ENCODE data around the gene NPAS1. TPM values are rescaled to one million over a fixed set of nuclear protein-coding genes. Genes with fewer than 3 reads are reported as not detected.

NPAS1 gene
- total and polyA plus RNA-seq, 2 of the 8 experiments (the other 6 are each of a cell fraction or from before 2014, with no cell fraction given), result 9.9 to 13.9 TPM

DNA sequence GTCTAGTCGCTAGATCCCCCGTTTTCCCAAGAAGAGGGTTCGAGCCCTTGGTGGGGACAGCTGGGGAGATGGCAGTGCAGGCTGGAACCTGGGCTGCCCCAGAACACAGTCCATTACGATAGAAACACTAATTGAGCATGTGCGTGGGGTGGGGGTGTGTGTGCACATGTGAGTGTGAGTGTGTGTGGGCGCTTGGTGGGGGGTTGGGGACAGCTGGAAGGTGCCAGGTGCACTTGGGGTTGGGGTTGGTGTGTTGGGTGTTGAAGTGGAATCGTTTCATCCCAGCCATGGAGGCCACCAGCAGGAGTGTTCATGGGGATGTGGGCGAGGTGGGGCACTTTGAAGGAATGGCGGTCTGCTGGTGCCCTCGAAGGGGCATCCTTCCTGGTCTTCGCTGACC, 18.1 kb upstream of the NPAS1 start:
- no peaks in the 10 kb centered on the region for H3K27me3 ChIP-seq (replicated peaks in 1 of 4; ENCODE audit: control insufficient read depth in 3 of 4, extremely low read depth in 1 of 4, insufficient read depth in 3 of 4, low read length in 3 of 4)
- no peaks in the 10 kb centered on the region for H3K9me3 ChIP-seq (ENCODE audit: insufficient read depth in 2 of 2, low read depth in 1 of 2, low read length in 1 of 2)
- no peak overlapping the region for H3K4me2 ChIP-seq (ENCODE audit: insufficient read depth in 1 of 2, low read depth in 2 of 2, low read length in 2 of 2)
- peaks cover 0 to 8% of the 10 kb centered on the region in 2 experiments for H4K20me1 ChIP-seq (replicated peaks in 1 of 2; ENCODE audit: control insufficient read depth in 1 of 2, insufficient read depth in 2 of 2, low read length in 2 of 2)
- H3K23ac ChIP-seq (ENCODE audit: insufficient read length), result no peak overlapping the region
- H3K36me3 ChIP-seq (ENCODE audit: control insufficient read depth in 2 of 4, insufficient read depth in 4 of 4, low read length in 3 of 4), result peaks cover 2 to 22% (median 14%) of the 10 kb centered on the region in 4 experiments; a peak in 6 of 8 replicates
- H3K4ac ChIP-seq (replicated peaks; ENCODE audit: insufficient read length, low read depth, low read length), result no peak overlapping the region
- WGBS, 2 experiments (ENCODE audit: extremely low coverage in 1 of 2, insufficient coverage in 1 of 2, insufficient read length in 1 of 2, insufficient replicate concordance in 2 of 2, low coverage in 1 of 2, low lambda C conversion rate in 2 of 2, missing lambda C conversion rate in 1 of 2), result 90% methylated on average over 11 of the region's 11 CpGs; no CpG with 5 or more reads in 1 of the 2 experiments
- CTCF ChIA-PET (ENCODE audit: partially characterized antibody), result interaction anchor here (1.2 to 6.1 kb wide), 12 partner anchors 10 to 154 kb away, joined by 3 to 43 read pairs (median 4); partner anchors contain the start of gene NPAS1
- TF ChIP-seq CBX8 (IDR thresholded peaks at IDR 0.05; ENCODE audit: borderline replicate concordance, low read depth, low read length) (no peak), CHD2 (IDR thresholded peaks at IDR 0.05; ENCODE audit: low read length) (no peak), CTBP2 (IDR thresholded peaks at IDR 0.05; ENCODE audit: borderline replicate concordance, insufficient read depth, insufficient read length, low read length) (no peak), GABPA (IDR thresholded peaks at IDR 0.05; ENCODE audit: borderline replicate concordance, insufficient read depth, low read length) (no peak), EZH2 (IDR thresholded peaks at IDR 0.05; ENCODE audit: low read depth, low read length, severe bottlenecking) (no peak), PHF8 (conservative IDR thresholded peaks at IDR 0.05; ENCODE audit: low read depth, low read length) (no peak), GTF2F1 (IDR thresholded peaks at IDR 0.05; ENCODE audit: borderline replicate concordance, low read depth, low read length) (no peak)
- H3K14ac ChIP-seq (ENCODE audit: insufficient read length), result no peak overlapping the region
- no peak overlapping the region for H4K8ac ChIP-seq (ENCODE audit: extremely low read depth, insufficient read depth, low read length)
- no peak overlapping the region for H3K18ac ChIP-seq (ENCODE audit: extremely low read depth, low read length)
- peaks cover 0 to 5% (median 0%) of the 10 kb centered on the region in 4 experiments; a peak in 2 of 7 replicates for H3K4me1 ChIP-seq (replicated peaks in 1 of 4; ENCODE audit: control insufficient read depth in 3 of 4, insufficient read depth in 4 of 4, low read length in 3 of 4)
- H3K4me3 ChIP-seq (ENCODE audit: extremely low read depth in 1 of 4, insufficient read depth in 2 of 4, low read depth in 3 of 4, low read length in 4 of 4), result no peak overlapping the region
- H3K9ac ChIP-seq (replicated peaks in 1 of 4; ENCODE audit: extremely low read depth in 1 of 4, low read depth in 3 of 4, low read length in 3 of 4), result no peak overlapping the region
- no peak overlapping the region for H2BK20ac ChIP-seq (ENCODE audit: low read length)
- no peak overlapping the region for H2BK12ac ChIP-seq (ENCODE audit: low read depth, low read length)
- H2AFZ ChIP-seq (ENCODE audit: low read length), result no peak overlapping the region
- H4K5ac ChIP-seq (ENCODE audit: insufficient read length, low read depth, low read length), result no peak overlapping the region
- H3K23me2 ChIP-seq (ENCODE audit: low read depth, low read length), result no peaks in the 10 kb centered on the region
- H2BK15ac ChIP-seq (ENCODE audit: low read length), result no peak overlapping the region
- H3K56ac ChIP-seq (replicated peaks; ENCODE audit: insufficient read length, low read depth, low read length), result no peak overlapping the region
- H3K79me1 ChIP-seq (ENCODE audit: low read depth, low read length), result peaks cover 2% of the 10 kb centered on the region; the same call in 1 of the 2 replicates
- no peak overlapping the region for H4K91ac ChIP-seq (replicated peaks; ENCODE audit: insufficient read length, low read length)
- H2BK5ac ChIP-seq (ENCODE audit: low read depth, low read length), result no peak overlapping the region
- H3K79me2 ChIP-seq (ENCODE audit: control insufficient read depth in 1 of 2, insufficient read depth in 2 of 2, low read length in 2 of 2), result no peaks in the 10 kb centered on the region
- FAIRE-seq (no peak), DNase-seq (ENCODE audit: low read depth in 1 of 2, low spot score in 2 of 2) (no peak)
- no peak overlapping the region for H2BK120ac ChIP-seq (replicated peaks; ENCODE audit: low read depth, low read length)
- no peak overlapping the region for H2AK5ac ChIP-seq (ENCODE audit: low read depth, low read length)
- POLR2A ChIA-PET (ENCODE audit: partially characterized antibody), result interaction anchor here (0.9 to 1.9 kb wide), 4 partner anchors 9 to 140 kb away, joined by 3 to 7 read pairs (median 4); no protein-coding TSS in a partner anchor
- no peak overlapping the region for H3K27ac ChIP-seq (ENCODE audit: low read depth, low read length)
